GM23338 (cell line): ENCODE data around the gene NOL9. TPM values are rescaled to one million over a fixed set of nuclear protein-coding genes. Genes with fewer than 3 reads are reported as not detected.

Experiments
- ATAC-seq: fragments of 200-7000 bp; cut with Tn5 transposase; 3 replicates; pipeline ENCODE4 v1.9.1; 2020
- DNase-seq: peaks from one replicate; pipeline ENCODE4 v3.0.0-alpha.2; 2015; ENCODE audit warnings: low spot score
- H2AFZ ChIP-seq: fragments of 200-600 bp; sonication (generic); 2 replicates; pipeline ENCODE4 v1.8.0; 2016; ENCODE audit warnings: antibody characterized with exemption, mild to moderate bottlenecking, moderate library complexity
- H3F3A ChIP-seq: fragments of 200-600 bp; sonication (generic); replicated peaks from 2 replicates; pipeline ENCODE4 v1.8.0; 2017; ENCODE audit warnings: antibody characterized with exemption, mixed run types, low read depth
- H3K27ac ChIP-seq: fragments of 200-600 bp; sonication (generic); 2 replicates; pipeline ENCODE4 v1.6.1; 2016; ENCODE audit warnings: low read depth
- H3K27me3 ChIP-seq: fragments of 200-600 bp; sonication (generic); 2 replicates; pipeline ENCODE4 v1.8.0; 2016; ENCODE audit warnings: mild to moderate bottlenecking, mixed run types, moderate library complexity; ENCODE audit not compliant: insufficient read depth
- H3K36me3 ChIP-seq: fragments of 200-600 bp; sonication (generic); 2 replicates; pipeline ENCODE4 v1.8.0; 2016; ENCODE audit warnings: mild to moderate bottlenecking; ENCODE audit not compliant: insufficient read depth
- H3K4me1 ChIP-seq: fragments of 200-600 bp; sonication (generic); 2 replicates; pipeline ENCODE4 v1.8.0; 2016; ENCODE audit warnings: mild to moderate bottlenecking, moderate library complexity; ENCODE audit not compliant: insufficient read depth
- H3K4me2 ChIP-seq: fragments of 200-600 bp; sonication (generic); 2 replicates; pipeline ENCODE4 v1.7.1; 2017; ENCODE audit warnings: mixed run types
- H3K4me3 ChIP-seq: fragments of 200-600 bp; sonication (generic); 2 replicates; pipeline ENCODE4 v1.6.1; 2016; ENCODE audit warnings: mixed run types
- H3K79me2 ChIP-seq: fragments of 200-600 bp; sonication (generic); replicated peaks from 2 replicates; pipeline ENCODE4 v1.8.0; 2017; ENCODE audit warnings: mild to moderate bottlenecking; ENCODE audit not compliant: insufficient read depth
- H3K9me2 ChIP-seq: fragments of 200-600 bp; sonication (generic); 2 replicates; pipeline ENCODE4 v1.8.0; 2017; ENCODE audit not compliant: insufficient read depth
- H4K20me1 ChIP-seq: fragments of 200-600 bp; sonication (generic); replicated peaks from 2 replicates; pipeline ENCODE4 v1.8.0; 2017; ENCODE audit warnings: mild to moderate bottlenecking; ENCODE audit not compliant: insufficient read depth
- H3K27ac Mint-ChIP-seq: 2 replicates; pipeline ENCODE4 v1.8.0; 2020; ENCODE audit warnings: inconsistent platforms, mild to moderate bottlenecking, moderate library complexity, mixed read lengths
- H3K27me3 Mint-ChIP-seq: 3 replicates; pipeline ENCODE4 v1.8.0; 2022; ENCODE audit warnings: low read depth, mild to moderate bottlenecking, moderate library complexity, mixed read lengths, inconsistent platforms; ENCODE audit not compliant: insufficient read depth, poor library complexity
- H3K36me3 Mint-ChIP-seq: 3 replicates; pipeline ENCODE4 v1.8.0; 2021; ENCODE audit warnings: low read depth, mild to moderate bottlenecking, inconsistent platforms, moderate library complexity, mixed read lengths
- H3K4me1 Mint-ChIP-seq: 3 replicates; pipeline ENCODE4 v1.8.0; 2020; ENCODE audit warnings: mild to moderate bottlenecking, inconsistent platforms, mixed read lengths
- H3K4me3 Mint-ChIP-seq: 3 replicates; pipeline ENCODE4 v1.8.0; 2021; ENCODE audit warnings: moderate library complexity, mild to moderate bottlenecking, inconsistent platforms, mixed read lengths
- H3K9me3 Mint-ChIP-seq: 3 replicates; pipeline ENCODE4 v1.8.0; 2020; ENCODE audit warnings: moderate library complexity, mild to moderate bottlenecking, inconsistent platforms, mixed read lengths
- CREB1 ChIP-seq: fragments of 250-450 bp; sonication (Bioruptor Pico); IDR thresholded peaks from 2 replicates; pipeline ENCODE4 v1.5.0; 2020; ENCODE audit warnings: low read depth, mild to moderate bottlenecking, moderate library complexity
- EZH2 ChIP-seq: fragments of 200-600 bp; sonication (generic); IDR thresholded peaks from one replicate; pipeline ENCODE4 v1.8.0; 2017; ENCODE audit warnings: antibody characterized with exemption, mild to moderate bottlenecking, low read depth; ENCODE audit not compliant: unreplicated experiment
- EZH2phosphoT487 ChIP-seq: fragments of 200-600 bp; sonication (generic); IDR thresholded peaks from one replicate; pipeline ENCODE4 v1.8.1; 2018; ENCODE audit warnings: antibody characterized with exemption; ENCODE audit not compliant: unreplicated experiment
- STAT1 ChIP-seq: IDR thresholded peaks from one replicate; pipeline ENCODE4 v1.6.1; 2016; ENCODE audit warnings: antibody characterized with exemption; ENCODE audit not compliant: unreplicated experiment
- ZNF114 ChIP-seq: fragments of 250-450 bp; sonication (Bioruptor Pico); IDR thresholded peaks from 2 replicates; pipeline ENCODE4 v1.5.0; 2020; ENCODE audit warnings: mild to moderate bottlenecking, moderate library complexity
- ZNF331 ChIP-seq: fragments of 250-450 bp; sonication (Bioruptor Pico); IDR thresholded peaks from 2 replicates; pipeline ENCODE4 v1.5.0; 2020; ENCODE audit warnings: low read depth, mild to moderate bottlenecking, moderate library complexity
- polyA plus RNA-seq: library from polyadenylated mRNA; unstranded; fragments of >200 nt; fragmentation: Nextera tagmentation; extraction: Ambion mirVana; gene quantifications from 2 replicates; pipeline ENCODE4 v1.2.1, GENCODE V29; 2016
- total RNA-seq: library from RNA; depleted of rRNA; stranded (reverse); fragments of >200 nt; shearing (Covaris generic); gene quantifications from 2 replicates; pipeline ENCODE4 v1.2.3, GENCODE V29; 2014
- TF ChIP-seq, protein P1 (sequence below): fragments of 250-450 bp; sonication (Bioruptor Pico); IDR thresholded peaks from 2 replicates; pipeline ENCODE4 v1.5.0; 2020; ENCODE audit warnings: mild to moderate bottlenecking, moderate library complexity

Gene NOL9
- total and polyA plus RNA-seq, 2 experiments from 2014 or later: 13.2 to 48.5 TPM

DNA sequence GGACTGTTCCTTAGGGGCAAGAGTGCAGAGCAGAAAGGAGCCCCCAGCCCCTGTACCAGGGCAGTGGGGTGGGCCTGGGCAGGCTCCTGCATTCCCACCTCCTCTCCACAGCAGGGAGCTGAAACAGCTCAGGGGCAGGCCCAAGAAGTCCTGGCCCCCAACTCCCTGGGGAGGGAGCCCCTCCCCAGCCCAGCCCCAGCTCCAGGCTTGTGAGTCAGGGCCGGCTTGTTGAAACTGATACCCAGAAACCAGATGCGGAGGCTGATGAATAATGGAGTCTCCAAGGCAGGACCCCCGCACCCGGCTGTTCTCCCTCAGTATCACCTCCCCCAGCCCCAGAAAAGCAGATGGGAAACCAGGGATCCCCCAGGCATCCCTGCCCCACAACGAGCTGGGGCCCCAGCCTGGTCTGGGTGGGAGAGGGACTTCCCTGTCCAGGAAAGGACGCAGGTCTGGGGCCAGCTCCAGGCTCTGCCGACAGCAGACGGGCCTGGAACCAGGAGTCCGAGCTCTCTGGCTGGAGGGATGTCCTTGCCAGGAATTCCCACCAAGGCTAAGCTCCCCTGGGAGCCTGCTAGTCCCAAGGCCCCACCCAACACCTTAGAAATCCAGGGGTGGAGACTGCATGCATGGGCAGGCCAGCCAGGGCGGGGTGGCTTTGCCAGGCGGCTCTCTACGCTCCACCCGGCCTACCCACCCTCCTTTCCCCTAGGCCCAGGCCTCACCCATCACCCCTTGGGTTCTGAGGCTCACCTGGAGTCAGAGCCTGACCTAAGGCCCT, 65.5 kb downstream of the NOL9 start (continued):
- TF ChIP-seq, protein P1, sequence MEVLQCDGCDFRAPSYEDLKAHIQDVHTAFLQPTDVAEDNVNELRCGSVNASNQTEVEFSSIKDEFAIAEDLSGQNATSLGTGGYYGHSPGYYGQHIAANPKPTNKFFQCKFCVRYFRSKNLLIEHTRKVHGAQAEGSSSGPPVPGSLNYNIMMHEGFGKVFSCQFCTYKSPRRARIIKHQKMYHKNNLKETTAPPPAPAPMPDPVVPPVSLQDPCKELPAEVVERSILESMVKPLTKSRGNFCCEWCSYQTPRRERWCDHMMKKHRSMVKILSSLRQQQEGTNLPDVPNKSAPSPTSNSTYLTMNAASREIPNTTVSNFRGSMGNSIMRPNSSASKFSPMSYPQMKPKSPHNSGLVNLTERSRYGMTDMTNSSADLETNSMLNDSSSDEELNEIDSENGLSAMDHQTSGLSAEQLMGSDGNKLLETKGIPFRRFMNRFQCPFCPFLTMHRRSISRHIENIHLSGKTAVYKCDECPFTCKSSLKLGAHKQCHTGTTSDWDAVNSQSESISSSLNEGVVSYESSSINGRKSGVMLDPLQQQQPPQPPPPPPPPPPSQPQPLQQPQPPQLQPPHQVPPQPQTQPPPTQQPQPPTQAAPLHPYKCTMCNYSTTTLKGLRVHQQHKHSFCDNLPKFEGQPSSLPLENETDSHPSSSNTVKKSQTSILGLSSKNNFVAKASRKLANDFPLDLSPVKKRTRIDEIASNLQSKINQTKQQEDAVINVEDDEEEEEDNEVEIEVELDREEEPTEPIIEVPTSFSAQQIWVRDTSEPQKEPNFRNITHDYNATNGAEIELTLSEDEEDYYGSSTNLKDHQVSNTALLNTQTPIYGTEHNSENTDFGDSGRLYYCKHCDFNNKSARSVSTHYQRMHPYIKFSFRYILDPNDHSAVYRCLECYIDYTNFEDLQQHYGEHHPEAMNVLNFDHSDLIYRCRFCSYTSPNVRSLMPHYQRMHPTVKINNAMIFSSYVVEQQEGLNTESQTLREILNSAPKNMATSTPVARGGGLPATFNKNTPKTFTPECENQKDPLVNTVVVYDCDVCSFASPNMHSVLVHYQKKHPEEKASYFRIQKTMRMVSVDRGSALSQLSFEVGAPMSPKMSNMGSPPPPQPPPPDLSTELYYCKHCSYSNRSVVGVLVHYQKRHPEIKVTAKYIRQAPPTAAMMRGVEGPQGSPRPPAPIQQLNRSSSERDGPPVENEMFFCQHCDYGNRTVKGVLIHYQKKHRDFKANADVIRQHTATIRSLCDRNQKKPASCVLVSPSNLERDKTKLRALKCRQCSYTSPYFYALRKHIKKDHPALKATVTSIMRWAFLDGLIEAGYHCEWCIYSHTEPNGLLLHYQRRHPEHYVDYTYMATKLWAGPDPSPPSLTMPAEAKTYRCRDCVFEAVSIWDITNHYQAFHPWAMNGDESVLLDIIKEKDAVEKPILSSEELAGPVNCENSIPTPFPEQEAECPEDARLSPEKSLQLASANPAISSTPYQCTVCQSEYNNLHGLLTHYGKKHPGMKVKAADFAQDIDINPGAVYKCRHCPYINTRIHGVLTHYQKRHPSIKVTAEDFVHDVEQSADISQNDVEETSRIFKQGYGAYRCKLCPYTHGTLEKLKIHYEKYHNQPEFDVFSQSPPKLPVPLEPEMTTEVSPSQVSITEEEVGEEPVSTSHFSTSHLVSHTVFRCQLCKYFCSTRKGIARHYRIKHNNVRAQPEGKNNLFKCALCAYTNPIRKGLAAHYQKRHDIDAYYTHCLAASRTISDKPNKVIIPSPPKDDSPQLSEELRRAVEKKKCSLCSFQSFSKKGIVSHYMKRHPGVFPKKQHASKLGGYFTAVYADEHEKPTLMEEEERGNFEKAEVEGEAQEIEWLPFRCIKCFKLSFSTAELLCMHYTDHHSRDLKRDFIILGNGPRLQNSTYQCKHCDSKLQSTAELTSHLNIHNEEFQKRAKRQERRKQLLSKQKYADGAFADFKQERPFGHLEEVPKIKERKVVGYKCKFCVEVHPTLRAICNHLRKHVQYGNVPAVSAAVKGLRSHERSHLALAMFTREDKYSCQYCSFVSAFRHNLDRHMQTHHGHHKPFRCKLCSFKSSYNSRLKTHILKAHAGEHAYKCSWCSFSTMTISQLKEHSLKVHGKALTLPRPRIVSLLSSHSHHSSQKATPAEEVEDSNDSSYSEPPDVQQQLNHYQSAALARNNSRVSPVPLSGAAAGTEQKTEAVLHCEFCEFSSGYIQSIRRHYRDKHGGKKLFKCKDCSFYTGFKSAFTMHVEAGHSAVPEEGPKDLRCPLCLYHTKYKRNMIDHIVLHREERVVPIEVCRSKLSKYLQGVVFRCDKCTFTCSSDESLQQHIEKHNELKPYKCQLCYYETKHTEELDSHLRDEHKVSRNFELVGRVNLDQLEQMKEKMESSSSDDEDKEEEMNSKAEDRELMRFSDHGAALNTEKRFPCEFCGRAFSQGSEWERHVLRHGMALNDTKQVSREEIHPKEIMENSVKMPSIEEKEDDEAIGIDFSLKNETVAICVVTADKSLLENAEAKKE (CRISPR knock-in tag): no peak

DNA sequence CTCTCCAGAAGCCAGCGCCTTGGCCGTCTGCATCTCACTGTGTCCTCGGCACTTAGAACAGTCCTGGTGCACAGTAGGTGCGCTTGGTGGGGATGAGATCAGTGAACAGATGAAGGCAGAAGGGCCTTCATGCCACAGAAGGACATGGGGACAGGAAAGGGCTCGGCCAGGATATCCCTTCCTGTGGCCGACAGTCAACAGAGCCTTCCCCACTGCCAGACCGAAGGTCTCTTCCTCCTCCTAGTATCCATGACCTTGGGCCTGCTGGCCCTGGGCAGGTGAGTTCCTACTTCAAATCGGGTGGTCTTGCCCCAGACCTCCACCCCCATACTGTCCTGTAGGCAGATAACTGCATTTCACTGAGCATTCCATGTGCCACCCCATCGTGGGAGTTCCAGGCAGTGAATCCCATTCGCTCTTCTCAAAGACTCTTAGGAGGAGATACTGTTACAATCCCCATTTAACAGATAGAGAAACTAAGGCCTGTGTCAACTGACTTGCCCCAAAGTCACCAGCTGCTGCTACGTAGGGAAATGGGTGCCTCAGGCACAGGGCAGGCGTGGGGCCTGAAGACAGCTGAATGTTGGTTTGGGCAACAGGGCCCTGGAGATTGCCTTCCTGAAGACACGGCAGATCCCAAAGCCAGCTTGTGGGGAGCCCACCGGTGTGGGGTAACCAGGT, 66.4 kb downstream of the NOL9 start:
- no peak overlapping the region for H3K4me3 ChIP-seq
- H2AFZ ChIP-seq: no peak overlapping the region
- H3K9me3 Mint-ChIP-seq: no peaks in the 10 kb centered on the region
- no peaks in the 10 kb centered on the region; the same call in 1 of the 2 replicates for H4K20me1 ChIP-seq
- H3K4me1 Mint-ChIP-seq: peaks cover 37% of the 10 kb centered on the region
- DNase-seq (no peak), ATAC-seq (no peak)
- H3K27me3 ChIP-seq: peaks cover 6% of the 10 kb centered on the region; the same call in 1 of the 2 replicates
- no peaks in the 10 kb centered on the region for H3K9me2 ChIP-seq
- H3K27ac ChIP-seq: no peak overlapping the region
- H3K4me3 Mint-ChIP-seq: no peak overlapping the region; the same call in 2 of the 3 replicates
- H3K36me3 ChIP-seq: no peaks in the 10 kb centered on the region
- no peaks in the 10 kb centered on the region for H3K79me2 ChIP-seq
- H3K27ac Mint-ChIP-seq: no peak overlapping the region
- H3K27me3 Mint-ChIP-seq: peaks cover 20% of the 10 kb centered on the region
- H3K4me1 ChIP-seq: peaks cover 16% of the 10 kb centered on the region
- TF ChIP-seq STAT1 (no peak), EZH2phosphoT487 (no peak), CREB1 (CRISPR knock-in tag) (no peak), ZNF331 (no peak), ZNF114 (CRISPR knock-in tag) (no peak), EZH2 (no peak)
- no peak overlapping the region for H3K4me2 ChIP-seq
- no peaks in the 10 kb centered on the region for H3K36me3 Mint-ChIP-seq
- peaks cover 15% of the 10 kb centered on the region for H3F3A ChIP-seq
